22Rv1 (cell line): ENCODE measurements around the gene ADRM1.

Experiments used
- H3K27ac ChIP-seq: fragments of 450-650 bp; 2 replicates; pipeline ENCODE4 v1.5.1; 2017
- ZFX ChIP-seq: fragments of 450-650 bp; IDR thresholded peaks from 2 replicates; pipeline ENCODE4 v1.6.1; 2017; ENCODE audit warnings: antibody characterized with exemption, borderline replicate concordance
- TF ChIP-seq, protein P1 (sequence below): fragments of 450-650 bp; IDR thresholded peaks from 2 replicates; pipeline ENCODE4 v1.5.1; 2017; ENCODE audit warnings: mild to moderate bottlenecking

Gene ADRM1

DNA sequence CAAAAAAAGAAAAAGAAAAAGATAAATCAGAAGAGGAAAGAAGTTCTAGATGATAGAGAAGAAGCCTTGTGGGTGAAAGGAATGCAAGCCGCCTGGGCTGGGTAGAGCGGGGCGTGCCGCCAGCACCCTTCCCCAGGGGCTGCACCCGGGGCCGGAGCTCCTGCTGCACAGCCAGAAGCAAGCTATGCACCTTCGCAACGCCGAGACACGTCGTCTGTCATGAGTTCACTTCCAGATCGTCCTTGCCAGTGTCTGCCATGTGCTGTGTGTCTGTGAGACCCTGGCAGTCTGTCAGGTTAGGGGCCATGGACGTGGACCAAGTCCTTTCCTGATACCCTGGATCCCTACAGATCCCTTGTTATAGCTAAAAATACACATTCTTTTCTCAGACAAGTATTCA, 25.5 kb upstream of the ADRM1 start:
- TF ChIP-seq, protein P1, sequence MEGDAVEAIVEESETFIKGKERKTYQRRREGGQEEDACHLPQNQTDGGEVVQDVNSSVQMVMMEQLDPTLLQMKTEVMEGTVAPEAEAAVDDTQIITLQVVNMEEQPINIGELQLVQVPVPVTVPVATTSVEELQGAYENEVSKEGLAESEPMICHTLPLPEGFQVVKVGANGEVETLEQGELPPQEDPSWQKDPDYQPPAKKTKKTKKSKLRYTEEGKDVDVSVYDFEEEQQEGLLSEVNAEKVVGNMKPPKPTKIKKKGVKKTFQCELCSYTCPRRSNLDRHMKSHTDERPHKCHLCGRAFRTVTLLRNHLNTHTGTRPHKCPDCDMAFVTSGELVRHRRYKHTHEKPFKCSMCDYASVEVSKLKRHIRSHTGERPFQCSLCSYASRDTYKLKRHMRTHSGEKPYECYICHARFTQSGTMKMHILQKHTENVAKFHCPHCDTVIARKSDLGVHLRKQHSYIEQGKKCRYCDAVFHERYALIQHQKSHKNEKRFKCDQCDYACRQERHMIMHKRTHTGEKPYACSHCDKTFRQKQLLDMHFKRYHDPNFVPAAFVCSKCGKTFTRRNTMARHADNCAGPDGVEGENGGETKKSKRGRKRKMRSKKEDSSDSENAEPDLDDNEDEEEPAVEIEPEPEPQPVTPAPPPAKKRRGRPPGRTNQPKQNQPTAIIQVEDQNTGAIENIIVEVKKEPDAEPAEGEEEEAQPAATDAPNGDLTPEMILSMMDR, result no peak
- no peak for TF ChIP-seq ZFX

DNA sequence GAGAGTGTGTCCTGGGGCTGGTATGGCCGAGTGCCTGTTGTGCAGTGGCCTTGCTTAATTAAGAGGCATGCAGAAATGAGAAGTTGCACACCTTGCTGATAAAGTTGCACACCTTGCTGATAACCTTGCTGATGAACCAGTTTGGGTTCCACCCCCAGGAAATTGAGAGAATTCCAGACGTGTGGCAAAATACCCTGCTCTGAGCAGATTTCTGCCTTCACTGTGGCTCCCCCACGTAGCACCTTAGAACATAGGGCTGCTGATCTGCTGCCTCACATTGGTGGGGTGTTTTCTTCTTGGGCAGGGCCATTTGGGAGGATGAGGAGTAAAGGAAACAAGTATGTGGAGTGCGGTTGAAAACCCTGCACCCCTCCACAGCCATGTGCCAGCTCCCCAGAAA, 22.5 kb upstream of the ADRM1 start:
- no peak overlapping the region for H3K27ac ChIP-seq
- TF ChIP-seq ZFX, result no peak
- TF ChIP-seq, protein P1, result no peak

More for the DNA sequence above, 25.5 kb upstream of the ADRM1 start:
- no peak overlapping the region for H3K27ac ChIP-seq

DNA sequence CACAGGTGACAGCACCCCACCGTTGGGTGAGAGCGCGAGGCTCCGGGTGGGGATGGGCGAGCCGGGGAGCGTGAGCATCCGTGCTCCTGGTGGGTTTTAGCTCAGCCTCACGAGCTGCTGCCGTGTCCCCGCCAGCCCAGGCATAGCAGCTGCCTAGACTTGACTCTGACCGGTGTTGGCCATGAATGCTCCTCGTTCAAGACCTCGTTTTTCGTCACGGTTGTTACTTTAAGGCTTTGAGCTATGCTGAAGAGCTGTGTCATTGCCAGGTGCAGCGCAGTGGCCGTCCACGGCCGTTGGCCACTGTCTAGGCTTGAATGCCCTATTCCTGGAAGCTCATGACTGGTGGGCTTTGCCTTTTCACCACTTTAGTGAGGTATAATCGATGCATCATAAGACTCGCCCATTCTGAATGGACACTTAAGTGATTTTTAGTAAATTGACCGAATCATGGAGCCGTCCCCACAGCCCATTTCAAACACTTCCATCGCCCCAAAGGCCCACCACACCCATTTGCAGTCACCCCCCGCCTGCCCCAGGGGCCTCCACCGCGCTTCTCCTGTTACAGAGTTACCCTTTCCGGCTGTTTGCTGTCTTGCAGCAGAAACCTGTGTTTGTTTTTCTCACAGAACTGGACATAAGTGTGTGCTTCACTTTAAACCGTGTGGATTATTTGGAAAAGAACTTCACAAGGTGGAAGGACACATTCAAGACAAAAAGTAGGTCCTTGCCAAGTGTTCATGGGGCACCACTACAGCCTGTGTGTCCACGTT, 21.4 kb upstream of the ADRM1 start:
- H3K27ac ChIP-seq, result no peak overlapping the region
- no peak for TF ChIP-seq ZFX
- TF ChIP-seq, protein P1, result no peak

DNA sequence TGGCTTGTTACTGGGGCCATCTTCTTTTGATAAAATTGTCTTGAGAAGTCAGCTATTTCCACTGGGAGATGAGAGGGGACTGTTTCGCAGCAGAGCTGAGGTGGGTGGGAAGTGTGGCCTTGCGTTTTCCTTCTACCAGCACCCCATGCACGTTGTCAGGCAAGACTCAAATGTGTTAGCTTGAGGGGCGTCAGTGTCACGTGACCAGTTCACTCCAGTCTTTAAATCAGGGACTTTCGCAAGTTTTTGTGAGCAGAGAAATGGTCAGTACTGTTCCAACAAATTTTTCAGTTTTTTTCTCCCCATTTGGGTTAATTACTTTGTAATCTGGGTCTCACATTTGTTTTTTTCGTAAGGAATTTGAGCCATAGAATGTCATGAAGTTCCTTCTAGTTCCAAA, 20.7 kb upstream of the ADRM1 start:
- H3K27ac ChIP-seq, result no peak overlapping the region
- TF ChIP-seq ZFX, result no peak
- TF ChIP-seq, protein P1, result no peak

DNA sequence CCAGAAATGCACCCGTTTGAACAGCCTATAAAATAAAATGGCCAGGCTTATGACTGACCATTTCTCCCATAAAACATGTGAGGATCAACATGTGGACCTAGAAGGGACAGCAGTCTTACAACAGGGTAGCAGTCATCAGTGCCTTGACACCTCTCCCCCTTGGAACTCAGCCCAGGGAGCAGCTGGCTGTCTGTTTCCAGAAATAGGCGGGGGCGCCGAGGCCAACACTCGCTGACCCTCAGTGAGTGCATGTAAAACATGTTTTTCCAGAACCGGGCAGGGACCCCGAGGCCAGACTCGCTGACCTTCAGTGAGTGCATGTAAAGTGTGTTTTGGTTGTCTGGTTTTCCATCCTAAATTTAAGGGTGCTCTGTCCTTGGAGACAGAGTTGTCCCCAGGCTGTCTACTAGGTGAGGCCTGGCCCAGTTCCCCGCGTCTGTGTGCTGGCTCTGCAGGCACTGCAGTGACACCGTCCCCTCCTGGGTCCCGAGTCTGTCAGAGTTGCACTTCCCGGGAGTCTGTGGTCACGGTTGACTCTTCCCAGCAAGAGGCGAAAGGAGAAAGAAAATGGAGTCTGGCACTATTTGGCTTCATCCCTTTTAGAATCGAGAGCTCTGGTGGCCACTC, 19.8 kb upstream of the ADRM1 start:
- H3K27ac ChIP-seq, result no peak overlapping the region
- TF ChIP-seq ZFX, result no peak
- TF ChIP-seq, protein P1, result no peak

DNA sequence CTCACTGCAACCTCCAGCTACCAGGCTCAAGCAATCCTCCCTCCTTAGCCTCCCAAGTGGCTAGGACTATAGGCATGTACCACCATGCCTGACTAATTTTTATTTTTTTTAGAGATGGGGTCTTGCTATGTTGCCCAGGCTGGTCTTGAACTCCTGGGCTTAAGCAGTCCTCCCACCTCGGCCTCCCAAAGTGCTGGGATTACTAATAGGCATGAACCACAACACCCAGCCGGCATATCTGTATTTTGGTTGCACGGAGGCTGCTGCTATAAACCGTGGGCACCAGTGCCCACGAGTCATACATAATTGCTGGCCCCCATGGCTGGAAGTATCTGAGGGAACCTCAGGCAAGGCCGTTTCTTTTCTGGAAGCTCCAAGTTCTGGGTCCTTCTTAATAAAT, 18.3 kb upstream of the ADRM1 start:
- no peak for TF ChIP-seq ZFX
- TF ChIP-seq, protein P1, result no peak
- no peak overlapping the region for H3K27ac ChIP-seq

DNA sequence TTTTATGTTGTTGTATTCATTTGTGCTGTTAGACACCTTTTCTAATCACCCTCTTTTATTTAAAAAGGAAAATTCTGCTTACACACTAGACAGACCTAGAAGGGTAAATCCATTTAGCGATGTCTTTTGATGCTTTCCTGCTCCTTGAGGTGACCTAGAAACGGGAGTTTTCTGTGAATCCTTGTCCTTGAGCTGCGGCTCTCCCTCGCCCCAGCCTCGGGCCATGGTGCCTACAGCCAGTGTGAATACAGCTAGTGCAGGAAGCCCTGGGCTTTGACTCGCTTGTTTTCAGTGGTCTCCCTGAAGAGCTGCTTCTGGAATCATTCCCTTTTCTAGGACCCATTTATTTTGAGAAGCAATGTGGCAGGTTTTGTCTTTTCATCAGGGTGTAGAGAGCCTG, 17.6 kb upstream of the ADRM1 start:
- H3K27ac ChIP-seq, result no peak overlapping the region

More for the DNA sequence above, 17.6 kb upstream of the ADRM1 start:
- TF ChIP-seq, protein P1, result no peak
- no peak for TF ChIP-seq ZFX
